ENCODE measurements around the gene RSPO4.
"Not testable (repeated sequence)": the region's sequence is repeated elsewhere in the genome, so short reads cannot be mapped to it uniquely, and the experiment has no call there.

The RSPO4 gene

DNA sequence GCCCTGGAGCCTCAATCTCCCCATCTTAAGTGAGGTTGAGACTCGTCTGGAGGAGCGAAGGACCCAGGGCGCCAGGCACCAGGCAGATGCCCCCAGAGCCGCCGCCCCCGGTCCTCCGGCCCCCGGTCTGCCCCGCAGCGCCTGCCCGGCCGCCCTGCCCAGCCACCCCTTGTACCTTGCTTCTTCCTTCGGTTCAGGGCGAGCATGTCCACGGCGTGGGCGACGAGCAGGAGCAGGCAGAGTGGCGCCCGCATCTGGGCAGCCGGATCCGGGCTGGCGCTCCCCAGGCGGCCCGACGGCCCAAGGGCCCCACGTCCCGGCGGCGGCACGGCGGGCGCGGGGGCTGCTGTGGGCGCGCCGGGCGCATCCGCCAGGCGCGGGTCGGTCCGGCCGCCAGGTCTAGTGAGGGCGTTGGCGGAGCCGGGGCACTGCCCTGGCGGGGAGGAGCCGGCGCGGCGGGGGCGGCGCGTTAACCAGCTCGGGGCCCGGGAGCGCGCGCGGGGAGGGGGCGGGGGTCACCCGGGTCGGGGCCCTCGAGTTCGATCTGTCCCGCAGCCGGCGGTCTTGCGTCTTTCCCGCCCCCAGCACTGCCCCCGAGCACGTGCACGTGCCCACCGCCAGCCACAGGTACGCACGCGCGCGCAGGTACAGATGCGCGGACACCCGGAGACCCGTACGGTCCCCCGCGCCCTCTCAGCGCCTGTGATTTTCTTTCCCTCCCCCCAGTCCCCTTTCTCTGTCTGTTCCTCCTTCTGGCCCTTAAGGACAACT is at the start of gene RSPO4:
Gene RSPO4 (minus strand): TSS at position 401 of the 771 bp plus-strand sequence. CDS start 147 bp downstream, at position 254.
- intact Hi-C loops (cut with DNase I), result no loop called here
- no peak for DNase-seq

DNA sequence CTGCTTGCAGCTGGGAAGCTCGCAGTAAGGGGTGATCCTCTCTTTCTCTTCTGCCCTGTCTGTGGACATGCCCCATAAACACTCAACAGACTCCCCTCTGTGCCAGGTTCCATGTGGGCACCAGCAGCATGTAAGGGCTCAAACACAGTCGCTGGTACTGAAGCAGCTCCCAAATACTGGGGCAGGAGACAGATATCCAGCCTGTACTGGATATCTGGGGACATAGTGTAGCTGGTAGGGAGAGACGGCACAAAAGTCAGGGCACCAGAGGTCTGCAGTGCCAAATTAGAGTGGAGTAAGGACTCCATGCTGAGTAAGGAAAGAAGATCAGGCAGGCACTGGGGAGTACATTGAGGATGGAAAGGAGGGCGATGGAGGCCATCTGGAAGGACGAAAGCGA is 48.3 kb upstream of the RSPO4 start:
- intact Hi-C loops (cut with DNase I), result no loop called here
- DNase-seq, result no peak

DNA sequence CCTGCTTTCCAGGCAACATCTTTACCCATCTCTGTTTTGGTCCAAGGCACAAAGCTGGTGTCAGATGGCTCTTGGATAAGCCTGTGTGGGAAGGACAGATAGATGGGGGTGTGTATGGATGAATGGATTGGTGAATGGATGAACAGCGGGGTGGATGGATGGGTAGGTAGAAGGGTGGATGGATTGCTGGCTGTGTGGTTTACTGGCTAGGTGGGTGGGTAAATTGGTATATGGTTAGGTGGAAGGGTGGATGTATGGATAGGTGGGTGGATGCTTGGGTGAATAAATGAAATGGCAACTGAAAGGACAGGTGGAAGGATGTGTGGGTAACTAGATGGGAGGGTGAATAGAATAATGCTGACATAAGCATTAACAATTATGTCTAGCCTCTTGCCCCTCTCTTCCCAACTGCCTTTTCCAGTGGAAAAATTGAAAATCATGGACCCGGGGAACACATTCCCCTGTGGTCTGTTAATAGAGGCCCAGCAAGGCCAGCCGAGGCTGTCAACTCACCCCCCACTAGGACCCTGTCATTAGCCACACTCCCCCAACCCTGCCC is 43.8 kb upstream of the RSPO4 start:
- intact Hi-C loops (cut with DNase I), result no loop called here
- no peak for DNase-seq

DNA sequence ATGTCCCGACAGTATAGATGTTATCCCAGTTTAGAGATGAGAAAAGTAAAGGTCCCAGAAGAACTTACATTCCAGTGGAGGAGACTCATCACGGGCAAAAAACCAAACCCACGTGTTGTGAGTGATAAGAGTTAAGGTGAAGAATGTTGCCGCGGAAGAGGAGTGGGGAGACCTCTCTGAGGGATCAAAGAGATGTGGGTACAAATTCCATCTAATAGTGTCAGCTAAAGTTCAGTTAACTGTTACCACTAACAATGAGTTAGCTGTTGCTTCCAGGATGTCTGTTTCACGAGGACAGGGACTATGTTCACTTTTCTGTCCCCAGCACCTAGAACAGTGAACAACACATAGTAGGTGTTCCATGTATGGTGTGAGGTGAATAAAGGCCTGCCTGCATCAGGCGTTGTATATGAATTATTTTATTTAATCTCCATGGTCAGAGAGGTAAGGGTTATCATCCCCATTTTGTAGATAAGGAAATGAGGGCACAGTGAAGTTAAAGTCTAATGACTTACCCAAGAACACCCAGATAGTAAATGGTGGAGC is 39.8 kb upstream of the RSPO4 start:
- no peak for DNase-seq
- intact Hi-C loops (cut with DNase I), result no loop called here

DNA sequence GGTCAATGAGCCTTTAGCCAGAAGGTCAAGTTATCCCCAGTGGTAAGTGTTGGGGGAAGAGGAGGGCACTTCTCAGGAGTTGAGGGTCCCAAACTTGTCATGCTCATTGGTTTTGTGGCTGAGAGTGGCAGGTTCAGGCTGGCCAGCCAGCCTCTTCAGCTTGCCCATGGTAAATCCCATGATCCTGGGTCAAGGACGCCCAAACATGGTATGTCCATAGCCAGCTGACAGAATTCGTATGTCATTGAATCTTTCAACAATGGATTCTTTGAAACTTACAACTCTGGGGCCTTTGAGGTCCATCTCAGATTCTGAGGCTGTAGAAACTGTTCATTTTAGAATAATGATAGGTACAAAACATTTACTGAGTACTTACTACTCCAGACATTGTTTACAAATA is 36.1 kb upstream of the RSPO4 start:
- intact Hi-C loops (cut with DNase I), result no loop called here
- no peak for DNase-seq

DNA sequence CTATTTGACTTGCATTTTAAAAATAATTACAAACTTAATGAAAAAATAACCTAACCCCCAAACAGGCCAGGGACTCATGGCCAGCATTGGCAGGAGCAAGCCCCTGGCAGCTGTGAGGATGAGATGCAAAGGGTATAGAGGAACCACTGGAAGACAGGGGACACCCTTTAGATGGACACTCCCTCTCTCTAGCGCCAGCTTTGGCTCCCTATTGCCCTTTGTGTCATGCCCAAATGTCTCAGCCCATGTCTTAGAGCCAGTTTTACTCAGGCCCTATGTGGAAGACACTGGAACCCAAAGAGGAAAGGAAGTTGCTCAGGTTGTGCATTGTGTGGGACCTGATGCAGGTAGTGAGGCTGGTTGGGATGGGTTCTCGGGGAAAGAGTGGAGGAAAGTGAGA is 34.9 kb upstream of the RSPO4 start:
- intact Hi-C loops (cut with DNase I), result no loop called here
- DNase-seq, result no peak

DNA sequence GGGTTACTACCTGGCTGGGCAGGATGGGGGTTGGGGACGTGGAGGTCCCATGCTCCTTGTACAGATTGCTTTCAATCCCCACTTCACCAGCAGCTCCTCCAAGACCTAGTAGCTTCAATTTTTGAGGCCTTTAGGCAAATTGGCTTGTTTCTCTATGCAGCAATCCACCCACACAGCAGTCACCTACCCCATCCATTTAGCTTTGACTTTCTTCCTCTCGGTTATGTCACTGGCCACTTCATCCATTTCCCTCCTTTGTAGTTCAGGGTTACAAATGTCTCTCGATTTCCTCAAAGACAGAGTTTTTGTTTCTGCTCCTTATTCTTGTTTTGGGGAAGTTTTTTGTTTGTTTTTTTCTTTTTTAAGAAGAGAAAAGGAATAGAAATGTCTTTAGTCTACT is 33.4 kb upstream of the RSPO4 start:
- DNase-seq, result no peak
- intact Hi-C loops (cut with DNase I), result no loop called here

DNA sequence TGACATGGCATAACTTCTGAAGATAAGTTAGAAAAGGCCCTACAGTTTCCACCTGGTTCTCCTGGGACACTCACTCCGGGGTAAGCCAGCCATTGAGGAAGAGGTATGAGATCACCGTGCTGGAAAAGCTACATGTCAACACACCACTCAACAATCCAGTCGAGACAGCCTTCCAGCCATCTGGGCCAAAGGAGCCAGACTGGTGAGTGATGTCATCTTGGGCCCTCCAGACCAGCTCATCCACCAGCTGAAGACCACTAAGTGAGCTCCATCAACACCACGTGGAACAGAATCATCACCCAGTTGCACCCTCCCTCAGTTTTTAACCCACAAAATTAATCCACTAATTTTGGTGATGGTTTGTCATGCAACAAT is 32.3 kb upstream of the RSPO4 start:
- intact Hi-C loops (cut with DNase I), result no loop called here
- no peak for DNase-seq

DNA sequence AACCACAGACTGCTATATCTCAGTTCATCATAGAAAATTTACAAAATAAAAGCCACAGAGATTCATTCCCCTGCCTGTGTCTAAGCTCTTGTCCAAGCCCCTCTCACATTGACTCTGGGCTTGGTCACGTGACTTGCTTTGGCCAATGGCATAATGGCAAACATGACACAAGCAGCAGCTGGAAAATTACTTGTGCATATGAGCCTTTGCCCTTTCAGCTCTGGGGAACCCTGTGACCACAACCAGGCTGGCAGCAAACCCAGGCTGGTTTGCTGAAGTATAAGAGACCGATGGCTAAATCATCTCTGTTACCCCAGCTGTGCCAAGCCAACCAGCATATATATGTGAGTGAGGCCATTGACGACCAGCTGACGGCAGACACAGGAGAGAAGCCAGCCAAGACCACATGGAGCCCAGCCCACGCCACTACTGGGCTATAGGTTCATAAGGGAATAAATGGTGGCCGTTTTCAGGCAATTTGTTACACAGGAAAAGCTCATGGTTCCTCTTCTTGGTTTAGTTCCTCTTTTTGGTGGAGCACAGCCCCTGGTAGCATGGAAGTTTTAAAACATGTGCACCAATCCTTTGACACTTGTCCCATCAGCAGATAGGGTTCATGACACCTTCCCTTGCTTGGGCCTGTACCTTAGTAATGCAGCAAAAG is 31.8 kb upstream of the RSPO4 start:
- DNase-seq, result no peak
- intact Hi-C loops (cut with DNase I), result no loop called here

DNA sequence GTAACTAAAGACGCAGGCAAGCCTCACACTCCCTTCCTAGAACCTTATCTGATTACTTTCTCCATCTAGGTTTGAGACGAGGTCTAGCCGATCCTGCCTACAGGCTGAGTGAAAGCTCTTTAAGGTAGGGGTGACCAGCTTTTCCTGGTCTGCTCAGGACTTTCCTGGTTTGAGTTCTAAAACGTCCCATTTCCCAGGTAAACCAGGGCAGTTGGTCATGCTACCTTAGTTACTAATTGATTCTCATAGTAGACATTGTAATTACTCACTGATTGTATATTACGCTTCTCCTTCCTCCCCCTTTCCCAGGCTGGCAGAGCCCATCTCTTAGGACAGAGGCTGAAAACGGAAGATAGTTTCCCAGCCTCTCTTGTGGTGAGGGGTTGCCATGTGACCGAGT is 27.9 kb upstream of the RSPO4 start:
- intact Hi-C loops (cut with DNase I), result no loop called here
- DNase-seq, result no peak

DNA sequence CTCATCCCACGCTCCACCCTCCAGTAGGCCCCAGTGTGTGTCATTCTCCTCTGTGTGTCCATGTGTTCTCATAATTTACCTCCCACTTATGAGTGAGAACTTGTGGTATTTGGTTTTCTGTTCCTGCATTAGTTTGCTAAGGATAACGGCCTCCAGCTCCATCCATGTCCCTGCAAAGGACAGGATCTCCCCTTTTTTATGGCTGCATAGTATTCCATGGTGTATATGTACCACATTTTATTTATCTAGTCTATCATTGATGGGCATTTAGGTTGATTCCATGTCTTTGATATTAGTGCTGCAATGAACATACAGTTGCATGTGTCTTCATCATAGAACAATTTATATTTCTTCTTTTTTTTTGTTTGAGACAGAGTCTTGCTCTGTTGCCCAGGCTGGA is 24.1 kb upstream of the RSPO4 start:
- DNase-seq; intact Hi-C loops (cut with DNase I): not testable (repeated sequence)

DNA sequence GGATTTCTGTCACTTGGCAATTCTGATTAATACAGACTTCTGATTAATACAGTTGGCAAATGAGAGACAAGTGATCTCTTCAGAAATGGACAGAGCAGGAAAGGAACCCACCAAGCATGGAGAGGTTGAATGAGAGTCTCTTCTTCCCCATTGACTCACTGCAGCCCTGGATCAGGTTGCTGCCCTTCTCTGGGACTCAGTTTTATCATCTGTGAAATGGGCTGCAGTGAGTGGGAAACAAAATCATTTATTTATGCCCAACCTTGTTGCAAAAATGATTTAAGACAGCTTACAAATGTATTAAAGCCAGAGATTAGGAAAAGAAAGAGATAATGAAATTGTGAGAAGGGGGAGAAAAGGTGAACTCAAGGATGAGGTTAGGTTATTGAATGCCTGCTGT is 20.8 kb upstream of the RSPO4 start:
- no peak for DNase-seq
- intact Hi-C loops (cut with DNase I), result no loop called here

DNA sequence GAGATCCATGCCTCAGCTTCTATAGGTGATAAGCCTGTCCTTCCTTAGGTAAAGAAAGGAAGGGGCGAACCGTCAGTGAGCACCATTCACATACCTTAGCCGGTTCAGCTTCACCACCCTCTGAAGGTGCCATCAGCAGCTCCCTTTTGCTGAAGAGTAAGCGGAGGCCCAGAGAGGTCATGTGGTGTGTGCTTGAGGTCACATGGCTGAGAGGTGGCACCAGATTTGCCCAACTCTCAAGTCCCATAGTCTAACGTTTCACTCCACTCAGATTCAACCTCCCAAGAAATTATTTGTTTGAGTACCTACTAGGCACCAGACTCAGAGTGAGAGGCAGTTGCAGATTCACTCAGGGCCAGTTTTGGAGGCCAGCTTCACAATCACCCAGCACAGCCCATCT is 18.5 kb upstream of the RSPO4 start:
- intact Hi-C loops (cut with DNase I), result no loop called here
- DNase-seq, result no peak

DNA sequence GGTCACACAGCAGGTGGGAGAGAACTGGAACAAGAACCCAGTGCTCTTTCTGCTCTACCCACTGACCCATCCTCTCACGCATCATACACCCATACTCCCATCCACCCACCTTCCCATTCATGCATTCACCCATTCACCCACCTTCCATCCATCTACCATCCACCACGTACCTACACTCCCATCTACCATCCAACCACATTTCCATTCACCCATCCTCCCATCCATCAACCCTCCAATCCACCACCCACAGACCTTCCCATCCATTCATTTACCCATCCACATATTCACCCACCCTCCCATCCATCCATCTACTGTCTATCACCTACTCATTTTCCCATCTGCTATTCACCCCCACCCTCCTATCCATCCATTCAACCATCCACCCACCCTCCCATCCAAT is 17.2 kb upstream of the RSPO4 start:
- intact Hi-C loops (cut with DNase I), result no loop called here
- no peak for DNase-seq

DNA sequence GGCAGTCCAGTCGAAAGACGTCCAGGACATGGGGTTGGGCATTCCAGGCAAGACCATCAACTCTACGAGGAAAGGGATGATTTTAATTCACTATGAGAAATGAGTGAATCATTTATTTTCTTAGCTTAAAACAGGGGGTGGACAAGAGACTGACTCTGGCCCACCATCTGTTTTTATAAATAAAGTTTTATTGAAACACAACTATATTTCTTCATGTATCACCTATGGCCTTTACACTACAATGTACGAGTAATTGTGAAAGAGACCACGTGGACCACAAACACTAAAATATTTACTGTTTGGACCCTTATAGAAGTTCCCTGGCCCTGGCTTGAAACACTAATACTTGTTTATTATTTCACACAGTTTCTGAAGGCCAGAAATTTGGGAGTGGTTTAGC is 15.6 kb upstream of the RSPO4 start:
- no peak for DNase-seq
- intact Hi-C loops (cut with DNase I), result no loop called here

DNA sequence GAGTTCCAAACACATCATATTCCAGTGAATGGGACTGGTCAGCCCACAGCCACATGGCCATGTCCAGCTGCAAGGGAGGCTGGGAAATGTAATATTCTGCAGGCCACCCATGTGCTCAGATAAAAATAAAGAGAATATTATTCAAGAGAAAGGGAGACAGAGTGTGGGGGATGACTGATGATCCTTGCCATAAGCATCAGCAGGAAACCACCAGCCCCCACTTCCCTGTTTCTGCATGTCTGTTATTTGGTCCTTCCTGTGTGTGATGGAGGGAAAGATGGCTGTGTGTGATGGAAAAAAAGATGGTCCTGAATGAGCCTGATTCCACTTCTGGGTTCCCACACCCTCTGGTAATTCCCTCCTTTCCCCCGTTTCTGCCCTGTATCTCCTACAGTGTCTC is 13.1 kb upstream of the RSPO4 start:
- intact Hi-C loops (cut with DNase I), result no loop called here
- no peak for DNase-seq

DNA sequence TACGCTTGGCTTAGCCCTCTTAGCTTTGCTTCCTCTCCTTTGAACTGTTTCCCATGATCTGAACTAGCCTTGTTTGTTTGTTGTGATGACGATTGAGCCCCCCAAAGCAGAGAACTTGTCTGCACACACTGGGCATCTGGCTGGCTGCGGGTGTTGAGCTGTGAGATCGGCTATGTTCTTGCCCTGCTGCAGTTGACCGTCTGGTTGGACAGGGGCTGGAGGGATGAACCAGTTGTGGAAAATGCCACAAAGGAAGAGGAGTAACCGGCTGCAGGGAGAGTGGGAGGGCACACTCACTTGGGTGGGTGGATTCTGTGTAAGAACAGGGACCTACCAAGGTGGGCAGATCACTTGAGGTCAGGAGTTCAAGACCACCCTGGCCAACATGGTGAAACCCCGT is 12.4 kb upstream of the RSPO4 start:
- no peak for DNase-seq
- intact Hi-C loops (cut with DNase I), result no loop called here

DNA sequence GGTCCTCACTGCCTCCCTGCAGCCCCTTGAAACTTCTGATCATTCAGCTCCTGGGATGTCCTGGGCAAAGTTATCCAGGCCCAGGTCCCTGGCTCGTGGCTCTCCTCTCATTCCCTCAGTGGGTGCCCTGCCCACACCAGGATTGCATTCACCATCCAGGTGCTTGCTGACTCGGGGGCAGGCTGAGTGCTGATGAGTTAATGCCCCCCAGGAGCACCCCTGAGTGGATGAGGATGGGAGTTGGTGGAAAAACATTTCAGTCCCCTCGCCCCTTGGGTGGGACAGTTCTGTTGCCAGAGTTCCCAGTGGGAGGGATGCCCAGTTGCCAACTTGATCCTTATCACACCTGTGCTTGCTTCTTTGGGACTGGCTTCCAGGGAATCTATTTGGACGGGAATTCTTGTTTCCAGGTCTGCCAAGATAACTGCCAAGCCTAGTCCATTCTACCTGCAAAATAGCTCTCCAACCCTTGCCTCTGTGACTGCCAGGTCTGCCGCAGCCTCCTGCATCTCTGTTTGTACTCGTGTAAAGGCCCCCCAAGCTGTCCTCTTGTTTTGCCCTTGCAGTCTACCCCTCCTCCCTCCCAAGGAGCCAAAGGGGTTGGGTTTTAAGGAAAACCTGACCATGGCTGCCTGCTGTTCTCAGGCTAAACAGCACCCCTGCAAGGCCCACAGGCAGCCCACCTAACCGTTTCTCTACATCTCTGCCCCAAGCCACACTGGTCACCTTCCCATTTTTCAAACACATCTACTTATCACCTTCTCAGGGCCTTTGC is 11.6 kb upstream of the RSPO4 start:
- intact Hi-C loops (cut with DNase I), result no loop called here
- no peak for DNase-seq

DNA sequence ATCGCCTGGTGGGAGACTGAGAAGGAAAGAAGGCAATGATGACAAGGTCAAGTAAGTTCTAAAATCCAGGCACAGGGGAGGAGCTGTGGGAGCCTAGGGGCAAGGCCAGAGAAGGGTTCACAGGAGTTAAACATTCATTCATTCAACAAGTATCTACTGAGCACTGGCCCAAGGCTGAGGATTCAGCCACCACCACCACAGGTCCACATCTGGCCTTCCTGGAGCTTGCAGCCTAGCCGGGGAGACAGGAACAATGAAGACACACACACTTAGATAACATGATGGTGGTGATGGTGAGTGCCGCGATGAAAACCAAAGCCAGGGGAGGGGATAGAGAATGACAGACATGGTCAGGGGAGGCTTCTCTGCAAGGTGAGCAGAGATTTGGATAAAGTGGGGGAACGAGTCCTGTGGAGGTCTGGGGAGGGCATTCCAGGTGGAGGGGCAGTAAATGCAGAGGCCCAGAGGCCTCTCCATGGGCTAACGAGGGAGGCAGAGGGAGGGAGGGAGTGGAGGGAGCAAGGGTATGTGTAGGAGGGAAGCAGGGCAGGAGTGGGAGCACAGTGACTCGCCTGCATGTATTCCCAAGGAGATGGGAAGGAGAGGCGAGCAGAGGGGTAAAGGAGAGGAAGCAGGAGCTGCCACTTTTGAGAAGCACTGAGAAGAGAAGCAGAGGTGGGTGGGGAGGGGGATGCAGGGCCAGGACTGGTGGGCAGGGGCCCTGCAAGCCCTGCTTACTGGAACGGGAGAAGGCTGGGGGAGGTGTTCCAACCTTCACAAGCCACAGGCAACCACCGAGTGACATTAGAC is 10.5 kb upstream of the RSPO4 start:
- intact Hi-C loops (cut with DNase I), result no loop called here
- no peak for DNase-seq

DNA sequence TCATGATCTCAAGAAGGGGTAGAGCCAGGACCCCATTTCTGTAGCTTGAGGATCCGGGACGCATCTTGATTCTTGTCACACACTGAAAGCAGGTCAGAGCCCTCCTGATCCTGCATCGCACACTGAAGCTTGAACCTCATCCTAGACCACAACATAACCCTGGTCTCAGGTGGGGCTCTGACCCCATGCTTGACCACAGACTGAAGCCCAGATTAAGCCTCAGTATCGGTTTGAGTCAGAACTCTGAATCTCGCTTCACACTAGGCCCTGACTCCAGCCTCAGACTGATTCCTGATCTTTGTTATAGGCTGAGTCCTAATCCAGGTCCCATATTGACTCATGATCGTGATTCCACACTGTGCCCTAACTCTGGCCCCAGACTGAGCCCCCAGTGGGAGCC is 8.5 kb upstream of the RSPO4 start:
- no peak for DNase-seq
- intact Hi-C loops (cut with DNase I), result no loop called here
